B cell (primary cell): ENCODE data around the gene MBOAT7. TPM values are rescaled to one million over a fixed set of nuclear protein-coding genes. Genes with fewer than 3 reads are reported as not detected.
A peak's percentile ranks its signal among the peaks of the same experiment; 100 is the strongest.

ENCODE experiments used
- ATAC-seq: fragments of 200-7000 bp; cut with Tn5 transposase; one replicate; pipeline ENCODE4 v1.10.0; 2021; ENCODE audit warnings: low read depth, mild to moderate bottlenecking, moderate number of reproducible peaks, moderate library complexity
- CTCF ChIA-PET: fragments of 350-600 bp; sonication (Branson Sonifier 250); formaldehyde crosslinking; loops from one replicate; lab custom pipeline; 2021; ENCODE audit warnings: antibody characterized with exemption, inconsistent platforms; lab: Charles Lee
- POLR2A ChIA-PET: fragments of 350-600 bp; sonication (Branson Sonifier 250); formaldehyde crosslinking; loops from one replicate; lab custom pipeline; 2021; ENCODE audit warnings: antibody characterized with exemption; lab: Charles Lee
- DNase-seq: peaks from one replicate; pipeline ENCODE4 v3.0.0; 2013
- H2AFZ ChIP-seq: 2 replicates; pipeline ENCODE4 v1.6.1; 2012; ENCODE audit warnings: mild to moderate bottlenecking, low read depth, low read length; ENCODE audit not compliant: insufficient read depth, poor library complexity, severe bottlenecking
- H3K27ac ChIP-seq, 2 donors: 1 replicate in 1 of 2; 2 replicates in 1 of 2; pipeline ENCODE4 v1.5.1; 2012 to 2013; ENCODE audit warnings: low read length in 2 of 2, mild to moderate bottlenecking in 2 of 2, moderate library complexity in 1 of 2
- H3K27me3 ChIP-seq, 4 experiments: fragments of 200-600 bp in 1 of 4; sonication (generic) in 1 of 4; replicated peaks in 1 of 4; 1 replicate in 2 of 4; 2 replicates in 2 of 4; pipeline versions ENCODE4 v1.6.1 to v1.7.0; 2013 to 2016; ENCODE audit warnings: low read length in 3 of 4, mild to moderate bottlenecking in 2 of 4, mixed read lengths in 1 of 4, moderate library complexity in 1 of 4; ENCODE audit not compliant: insufficient read depth in 4 of 4, control insufficient read depth in 3 of 4; ENCODE audit errors: control extremely low read depth in 1 of 4
- H3K36me3 ChIP-seq, 2 experiments: replicated peaks in 1 of 2; 1 replicate in 1 of 2; 2 replicates in 1 of 2; pipeline versions ENCODE4 v1.6.1 to v1.7.1; 2013; ENCODE audit warnings: low read length in 1 of 2; ENCODE audit not compliant: insufficient read depth in 2 of 2, control insufficient read depth in 1 of 2; ENCODE audit errors: control extremely low read depth in 1 of 2, extremely low read depth in 1 of 2
- H3K4me1 ChIP-seq, 2 donors: fragments of 200-600 bp in 1 of 2; sonication (generic) in 1 of 2; 1 replicate in 1 of 2; 2 replicates in 1 of 2; pipeline versions ENCODE4 v1.5.1 to v1.6.1; 2013 to 2017; ENCODE audit warnings: low read length in 2 of 2; ENCODE audit not compliant: control insufficient read depth in 2 of 2, insufficient read depth in 2 of 2
- H3K4me2 ChIP-seq: replicated peaks from 2 replicates; pipeline ENCODE3; 2012; ENCODE audit warnings: mild to moderate bottlenecking, low read depth, low read length; ENCODE audit not compliant: poor library complexity, severe bottlenecking
- H3K4me3 ChIP-seq, 5 experiments: fragments of 200-600 bp in 1 of 5; sonication (generic) in 1 of 5; 1 replicate in 3 of 5; 2 replicates in 2 of 5; pipeline versions ENCODE4 v1.5.1 to v1.7.0; 2011 to 2016; ENCODE audit warnings: low read length in 4 of 5, mild to moderate bottlenecking in 4 of 5, low read depth in 2 of 5, control low read depth in 1 of 5, moderate library complexity in 1 of 5; ENCODE audit not compliant: insufficient read depth in 1 of 5; ENCODE audit errors: control extremely low read depth in 1 of 5, extremely low read depth in 1 of 5
- H3K79me2 ChIP-seq: fragments of 200-600 bp; sonication (generic); one replicate; pipeline ENCODE4 v1.6.0; 2016; ENCODE audit warnings: low read length; ENCODE audit not compliant: control insufficient read depth, insufficient read depth
- H3K9ac ChIP-seq: fragments of 200-600 bp; sonication (generic); 2 replicates; pipeline ENCODE4 v1.6.1; 2017; ENCODE audit warnings: mild to moderate bottlenecking, low read length, moderate library complexity
- H3K9me3 ChIP-seq, 3 donors: one replicate each; pipeline versions ENCODE4 v1.6.1 to v1.7.1; 2013; ENCODE audit warnings: low read length in 2 of 3; ENCODE audit not compliant: control insufficient read depth in 2 of 3, insufficient read depth in 1 of 3; ENCODE audit errors: control extremely low read depth in 1 of 3
- H4K20me1 ChIP-seq: 2 replicates; pipeline ENCODE4 v1.6.0; 2012; ENCODE audit warnings: mild to moderate bottlenecking, low read length; ENCODE audit not compliant: insufficient read depth, control insufficient read depth, poor library complexity, severe bottlenecking
- H3K27ac Mint-ChIP-seq: one replicate; pipeline ENCODE4 v1.8.0; 2021; ENCODE audit warnings: mixed read lengths
- H3K27me3 Mint-ChIP-seq: one replicate; pipeline ENCODE4 v1.8.0; 2021; ENCODE audit warnings: mixed read lengths
- H3K4me1 Mint-ChIP-seq: one replicate; pipeline ENCODE4 v1.8.0; 2021; ENCODE audit warnings: mixed read lengths
- H3K4me3 Mint-ChIP-seq: one replicate; pipeline ENCODE4 v1.8.0; 2021; ENCODE audit warnings: mixed read lengths
- H3K9me3 Mint-ChIP-seq: one replicate; pipeline ENCODE4 v1.8.0; 2022; ENCODE audit warnings: mixed read lengths; ENCODE audit not compliant: insufficient read depth
- CTCF ChIP-seq: fragments of 200-600 bp; IDR thresholded peaks from one replicate; pipeline ENCODE4 v1.8.0; 2022; ENCODE audit warnings: antibody characterized with exemption, mild to moderate bottlenecking
- EZH2 ChIP-seq: IDR thresholded peaks from 2 replicates; pipeline ENCODE4 v1.6.1; 2012; ENCODE audit warnings: borderline replicate concordance, low read depth, mild to moderate bottlenecking, moderate library complexity, low read length; ENCODE audit not compliant: insufficient read depth, poor library complexity, severe bottlenecking
- WGBS: methylation state at CpG from one replicate; pipeline ENCODE4 v1.1.5; 2013; ENCODE audit warnings: missing lambda C conversion rate; ENCODE audit not compliant: insufficient coverage; 5-methylcytosine and 5-hydroxymethylcytosine counted together
- intact Hi-C: fragments of 100-400 bp; cut with micrococcal nuclease; formaldehyde crosslinking; loops from one replicate; pipeline ENCODE4 v1.10.0; 2022
- polyA plus RNA-seq: library from polyadenylated mRNA; depleted of rRNA; stranded (reverse); fragments of >200 nt; gene quantifications from 2 replicates; pipeline ENCODE4 v1.2.3, GENCODE V29; 2012
- total RNA-seq, 2 donors: library from RNA; stranded (reverse); fragments of 120-200 nt in 1 of 2; gene quantifications; 1 replicate in 1 of 2; 2 replicates in 1 of 2; pipeline versions ENCODE4 v1.2.3 to v1.2.4, GENCODE V29; 2013 to 2022

MBOAT7 gene
- total and polyA plus RNA-seq, 2 donors (not counting 1 experiment from before 2014, with no cell fraction given), result 22.3 to 34.8 TPM

GRCh38 chr19:54136086-54136863 lies 53.1 kb downstream of the MBOAT7 start:
- peaks cover 4% of the 10 kb centered on the region for H3K27me3 Mint-ChIP-seq
- H3K4me2 ChIP-seq, result peak overlapping the region; percentile 82
- peaks cover 0 to 13% (median 2%) of the 10 kb centered on the region in 4 experiments for H3K27me3 ChIP-seq
- H3K9me3 ChIP-seq, result no peaks in the 10 kb centered on the region
- H3K36me3 ChIP-seq, result peaks cover 0 to 11% of the 10 kb centered on the region in 2 experiments
- H3K4me1 Mint-ChIP-seq, result peaks cover 41% of the 10 kb centered on the region
- peaks cover 37% of the 10 kb centered on the region for H3K79me2 ChIP-seq
- H2AFZ ChIP-seq, result peak overlapping the region; percentile 81
- ChIA-PET POLR2A (interaction anchor here (0.8 to 1.8 kb wide), 7 partner anchors 16 to 1518 kb away, joined by 3 to 25 read pairs (median 5); partner anchors contain the start of genes LENG1, MBOAT7, NDUFA3 and PRPF31), CTCF (interaction anchor here (1.1 to 2.0 kb wide), 5 partner anchors 21 to 940 kb away, joined by 3 to 7 read pairs (median 5); partner anchors contain the start of genes LENG1, PRPF31 and TFPT)
- peak overlapping the region; percentile 61 for H3K9ac ChIP-seq
- H3K4me3 ChIP-seq, result peak overlapping the region; percentile 9 to 65 (median 48)
- 6% methylated on average over 29 of the region's 30 CpGs for WGBS
- no peaks in the 10 kb centered on the region for H3K9me3 Mint-ChIP-seq
- ATAC-seq (no peak), DNase-seq (peak; percentile 43)
- intact Hi-C loops, result no loop called here
- H3K27ac ChIP-seq, result peak overlapping the region; percentile 4 to 15
- peaks cover 24 to 32% of the 10 kb centered on the region in 2 donors for H3K4me1 ChIP-seq
- H4K20me1 ChIP-seq, result peaks cover 34% of the 10 kb centered on the region
- H3K4me3 Mint-ChIP-seq, result peak overlapping the region; percentile 89
- TF ChIP-seq EZH2 (no peak), CTCF (no peak)
- H3K27ac Mint-ChIP-seq, result peak overlapping the region; percentile 89
